ENCODE measurements around the gene ZNF236. TPM values are rescaled to one million over a fixed set of nuclear protein-coding genes. Genes with fewer than 3 reads are reported as not detected.
"Not testable (repeated sequence)": the region's sequence is repeated elsewhere in the genome, so short reads cannot be mapped to it uniquely, and the experiment has no call there.

Gene ZNF236
- total RNA-seq, 1 donor from 2014 or later = 9.7 TPM

DNA sequence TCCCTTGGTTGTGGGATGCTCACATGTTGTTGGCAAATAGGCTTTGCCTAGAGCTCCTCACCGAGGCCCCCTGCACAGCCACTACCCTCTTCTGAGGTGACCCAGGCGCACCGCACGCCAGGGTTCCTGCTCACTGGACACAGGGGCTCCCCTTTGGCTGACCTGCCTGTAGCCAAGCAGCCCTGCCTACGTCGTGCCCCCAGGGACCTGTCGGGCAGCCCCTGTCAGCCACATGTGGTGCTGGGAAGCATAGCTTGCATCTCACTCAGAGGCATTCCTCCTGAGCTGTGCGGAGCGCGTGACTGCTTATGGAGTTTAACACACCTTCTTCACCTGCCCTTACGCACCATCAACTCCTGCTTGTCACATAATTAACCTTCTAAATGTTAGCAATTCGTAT lies 116.3 kb downstream of the ZNF236 start:
- Histone ChIP-seq H3K27ac (no peak overlapping the region), H3K4me3 (no peak overlapping the region), H3K4me1 (no peaks in the 10 kb centered on the region), H3K27me3 (no peaks in the 10 kb centered on the region), H3K36me3 (peaks cover 28 to 40% of the 10 kb centered on the region in 2 donors), H3K9me3 (no peaks in the 10 kb centered on the region)
- no peak for DNase-seq (ENCODE audit: low spot score in 2 of 2)
- intact Hi-C loops (cut with DNase I) = no loop called here
- TF ChIP-seq, protein P1, sequence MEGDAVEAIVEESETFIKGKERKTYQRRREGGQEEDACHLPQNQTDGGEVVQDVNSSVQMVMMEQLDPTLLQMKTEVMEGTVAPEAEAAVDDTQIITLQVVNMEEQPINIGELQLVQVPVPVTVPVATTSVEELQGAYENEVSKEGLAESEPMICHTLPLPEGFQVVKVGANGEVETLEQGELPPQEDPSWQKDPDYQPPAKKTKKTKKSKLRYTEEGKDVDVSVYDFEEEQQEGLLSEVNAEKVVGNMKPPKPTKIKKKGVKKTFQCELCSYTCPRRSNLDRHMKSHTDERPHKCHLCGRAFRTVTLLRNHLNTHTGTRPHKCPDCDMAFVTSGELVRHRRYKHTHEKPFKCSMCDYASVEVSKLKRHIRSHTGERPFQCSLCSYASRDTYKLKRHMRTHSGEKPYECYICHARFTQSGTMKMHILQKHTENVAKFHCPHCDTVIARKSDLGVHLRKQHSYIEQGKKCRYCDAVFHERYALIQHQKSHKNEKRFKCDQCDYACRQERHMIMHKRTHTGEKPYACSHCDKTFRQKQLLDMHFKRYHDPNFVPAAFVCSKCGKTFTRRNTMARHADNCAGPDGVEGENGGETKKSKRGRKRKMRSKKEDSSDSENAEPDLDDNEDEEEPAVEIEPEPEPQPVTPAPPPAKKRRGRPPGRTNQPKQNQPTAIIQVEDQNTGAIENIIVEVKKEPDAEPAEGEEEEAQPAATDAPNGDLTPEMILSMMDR (IDR thresholded peaks at IDR 0.05) = no peak

DNA sequence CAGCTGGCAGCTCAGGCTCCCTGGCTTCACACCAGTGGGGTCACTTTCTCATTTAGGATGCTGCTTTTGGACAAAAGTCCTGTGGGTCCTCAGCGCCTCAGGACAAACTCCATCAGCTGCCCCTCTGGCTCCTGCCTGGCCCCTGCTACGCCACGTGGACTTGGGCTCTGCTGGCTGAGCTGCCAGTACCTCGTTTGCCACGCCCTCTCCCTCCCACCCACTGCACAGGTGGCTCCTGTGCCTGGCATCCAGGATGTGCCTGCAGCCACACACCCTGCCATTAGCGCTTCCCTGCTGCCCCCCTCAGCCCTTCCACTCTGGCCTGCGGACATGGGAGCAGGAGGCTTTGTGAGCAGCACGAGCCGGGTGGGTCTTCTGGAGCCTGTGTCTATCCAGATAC lies 118.9 kb downstream of the ZNF236 start:
- H3K4me3 ChIP-seq = no peak overlapping the region
- H3K27me3 ChIP-seq = no peaks in the 10 kb centered on the region
- H3K27ac ChIP-seq = no peak overlapping the region
- TF ChIP-seq, protein P1 (IDR thresholded peaks at IDR 0.05) = no peak
- H3K4me1 ChIP-seq = no peaks in the 10 kb centered on the region
- intact Hi-C loops (cut with DNase I) = no loop called here
- H3K9me3 ChIP-seq = no peaks in the 10 kb centered on the region
- H3K36me3 ChIP-seq = peaks cover 23 to 40% of the 10 kb centered on the region in 2 donors
- no peak for DNase-seq (ENCODE audit: low spot score in 2 of 2)

DNA sequence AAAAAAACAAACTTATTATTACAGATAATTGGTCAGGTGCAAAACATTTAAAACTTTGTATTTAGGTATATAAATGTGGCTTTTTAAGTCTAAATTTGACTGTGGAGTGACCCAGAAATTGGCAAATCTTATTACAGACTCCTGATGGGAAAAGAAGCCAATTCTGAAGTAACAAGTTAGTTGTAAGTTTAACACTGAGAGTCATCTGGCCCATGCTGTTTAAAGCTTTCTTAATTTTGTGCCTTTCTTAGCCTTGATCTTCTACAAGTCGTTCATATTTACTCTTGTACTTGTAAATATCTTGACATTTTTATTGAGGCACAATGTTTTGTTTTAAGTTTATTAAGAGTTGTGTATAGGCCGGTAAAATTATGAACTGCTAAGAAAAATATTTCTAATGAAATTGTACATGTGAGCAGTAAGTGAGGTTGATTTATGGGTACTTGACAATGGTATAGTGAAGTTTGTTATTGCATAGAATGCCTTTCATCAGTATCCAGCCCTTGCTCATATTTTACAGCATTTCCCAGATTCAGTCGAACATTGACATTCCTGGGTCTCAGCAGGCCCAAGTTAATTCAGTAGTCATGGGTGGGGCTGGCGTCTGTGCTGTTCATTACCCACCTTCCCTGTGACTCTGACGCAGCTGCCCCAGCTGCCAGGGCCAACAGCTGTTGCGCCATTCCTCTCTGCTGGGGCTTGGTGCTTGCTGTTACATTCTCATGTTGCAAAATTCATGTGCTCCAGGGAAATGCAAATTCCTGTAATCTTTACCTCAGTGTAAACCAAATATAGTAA lies 121.4 kb downstream of the ZNF236 start:
- TF ChIP-seq, protein P1 (IDR thresholded peaks at IDR 0.05) = no peak
- intact Hi-C loops (cut with DNase I) = no loop called here
- Histone ChIP-seq H3K4me3 (no peak overlapping the region), H3K27ac (no peak overlapping the region), H3K4me1 (no peaks in the 10 kb centered on the region), H3K36me3 (peaks cover 25 to 37% of the 10 kb centered on the region in 2 donors), H3K9me3 (no peaks in the 10 kb centered on the region), H3K27me3 (no peaks in the 10 kb centered on the region)
- no peak for DNase-seq (ENCODE audit: low spot score in 2 of 2)

DNA sequence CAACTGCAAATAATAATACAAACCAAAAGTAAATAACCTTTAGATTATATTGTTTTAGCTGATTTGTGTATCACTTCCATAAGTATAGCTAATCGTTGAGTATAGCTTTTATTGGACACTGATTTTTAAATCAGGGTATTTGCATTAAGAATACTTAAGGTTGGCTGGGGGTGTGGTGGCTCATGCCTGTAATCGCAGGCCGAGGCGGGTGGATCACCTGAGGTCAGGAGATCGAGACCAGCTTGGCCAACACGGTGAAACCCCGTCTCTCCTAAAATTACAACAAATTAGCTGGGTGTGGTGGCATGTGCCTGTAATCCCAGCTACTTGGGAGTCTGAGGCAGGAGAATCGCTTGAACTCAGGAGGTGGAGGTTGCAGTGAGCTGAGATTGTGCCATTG lies 122.0 kb downstream of the ZNF236 start:
- H3K4me3 ChIP-seq; DNase-seq (ENCODE audit: low spot score in 2 of 2); H3K4me1 ChIP-seq; H3K27ac ChIP-seq; H3K9me3 ChIP-seq; intact Hi-C loops (cut with DNase I); H3K27me3 ChIP-seq: not testable (repeated sequence)
- H3K36me3 ChIP-seq = peaks cover 22 to 35% of the 10 kb centered on the region in 2 donors

DNA sequence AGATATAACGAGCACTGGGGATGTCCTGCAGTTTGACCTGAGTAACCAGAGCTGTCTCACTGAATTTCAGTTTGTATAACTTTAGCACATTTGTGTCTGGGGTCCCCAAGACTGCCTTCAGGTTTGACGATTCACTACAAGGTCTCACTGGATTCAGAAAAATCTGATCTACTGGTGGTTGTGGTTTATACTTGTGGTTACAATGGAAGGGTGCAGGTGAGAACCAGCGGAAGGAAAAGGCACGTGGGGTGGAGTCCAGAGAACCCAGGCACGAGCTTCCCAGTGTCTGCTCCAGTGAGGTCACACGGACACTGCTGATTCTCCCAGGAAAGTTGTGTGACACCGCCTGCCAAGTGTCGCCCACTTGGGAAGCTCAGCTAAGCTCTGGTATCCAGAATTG lies 126.0 kb downstream of the ZNF236 start:
- TF ChIP-seq, protein P1 (IDR thresholded peaks at IDR 0.05) = no peak
- intact Hi-C loops (cut with DNase I) = no loop called here
- no peak for DNase-seq (ENCODE audit: low spot score in 2 of 2)
- Histone ChIP-seq H3K4me3 (no peak overlapping the region), H3K27ac (no peak overlapping the region), H3K27me3 (no peaks in the 10 kb centered on the region), H3K9me3 (no peaks in the 10 kb centered on the region), H3K36me3 (peaks cover 16 to 45% of the 10 kb centered on the region in 2 donors), H3K4me1 (no peaks in the 10 kb centered on the region)

DNA sequence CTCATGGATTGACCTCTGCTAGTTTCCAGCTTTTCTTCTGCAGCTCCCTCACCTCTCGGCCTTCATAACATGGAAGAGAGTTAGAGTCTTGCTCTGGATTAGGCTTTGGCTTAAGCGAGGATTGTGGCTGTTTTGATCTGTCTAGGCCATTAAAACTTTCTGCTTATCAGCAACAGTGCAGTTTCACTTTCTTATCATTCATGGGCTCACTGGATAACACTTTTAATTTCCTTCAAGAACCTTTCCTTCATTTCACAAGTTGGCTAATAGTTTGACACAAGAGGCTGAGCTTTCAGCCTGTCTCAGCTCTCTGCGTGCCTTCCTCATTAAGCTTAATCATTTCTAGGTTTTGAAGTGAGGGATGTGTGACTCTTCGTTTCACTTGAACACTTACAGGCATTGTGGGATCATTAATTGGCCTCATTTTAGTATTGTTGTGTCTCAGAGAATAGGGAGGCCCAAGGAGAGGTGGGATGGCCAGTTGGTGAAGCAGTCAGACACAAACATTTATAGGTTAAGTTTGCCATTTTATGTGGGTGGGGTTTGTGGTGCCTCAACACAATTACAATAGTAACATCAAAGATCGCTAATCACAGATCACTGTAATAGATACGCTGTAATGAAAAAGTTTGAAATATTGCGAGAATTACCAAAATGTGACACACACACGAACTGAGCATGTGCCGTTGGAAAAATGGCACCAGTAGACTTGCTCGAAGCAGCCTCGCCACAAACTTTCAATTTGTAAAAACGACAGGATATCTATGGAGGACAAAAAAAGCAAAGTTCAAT lies 129.3 kb downstream of the ZNF236 start:
- Histone ChIP-seq H3K27me3 (no peaks in the 10 kb centered on the region), H3K36me3 (peaks cover 16 to 47% of the 10 kb centered on the region in 2 donors), H3K27ac (no peak overlapping the region), H3K9me3 (no peaks in the 10 kb centered on the region), H3K4me1 (peaks cover 0 to 4% of the 10 kb centered on the region in 2 donors), H3K4me3 (no peak overlapping the region)
- intact Hi-C loops (cut with DNase I) = no loop called here
- TF ChIP-seq, protein P1 (IDR thresholded peaks at IDR 0.05) = no peak
- no peak for DNase-seq (ENCODE audit: low spot score in 2 of 2)

Data from ascending aorta (tissue), 2 donors.